Measurements from ENCODE around the gene PUDP. TPM values are rescaled to one million over a fixed set of nuclear protein-coding genes. Genes with fewer than 3 reads are reported as not detected.

Gene PUDP
- total RNA-seq, 2 donors from 2014 or later: 3.4 to 12.7 TPM

DNA sequence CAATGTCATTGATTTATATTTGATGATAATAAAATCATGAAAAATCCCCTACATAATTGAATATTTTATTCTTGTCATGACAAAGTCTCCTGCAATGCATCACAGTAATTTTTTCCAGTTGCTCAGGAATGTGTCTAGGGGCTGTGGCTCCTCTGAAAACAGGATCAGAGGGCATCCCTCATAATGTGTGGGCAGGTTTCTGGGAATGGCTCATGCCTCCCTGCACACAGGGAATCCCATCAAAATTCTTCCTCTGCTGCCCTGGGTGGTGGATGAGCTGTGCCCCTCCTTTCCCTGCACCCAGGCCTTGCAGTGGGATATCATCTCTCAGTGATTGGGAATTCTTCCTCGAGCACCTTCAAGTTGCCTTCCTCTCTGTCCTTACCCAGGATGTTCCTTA, 20.4 kb upstream of the PUDP start:
- H3K27ac ChIP-seq: no peak overlapping the region
- TF ChIP-seq, protein P1, sequence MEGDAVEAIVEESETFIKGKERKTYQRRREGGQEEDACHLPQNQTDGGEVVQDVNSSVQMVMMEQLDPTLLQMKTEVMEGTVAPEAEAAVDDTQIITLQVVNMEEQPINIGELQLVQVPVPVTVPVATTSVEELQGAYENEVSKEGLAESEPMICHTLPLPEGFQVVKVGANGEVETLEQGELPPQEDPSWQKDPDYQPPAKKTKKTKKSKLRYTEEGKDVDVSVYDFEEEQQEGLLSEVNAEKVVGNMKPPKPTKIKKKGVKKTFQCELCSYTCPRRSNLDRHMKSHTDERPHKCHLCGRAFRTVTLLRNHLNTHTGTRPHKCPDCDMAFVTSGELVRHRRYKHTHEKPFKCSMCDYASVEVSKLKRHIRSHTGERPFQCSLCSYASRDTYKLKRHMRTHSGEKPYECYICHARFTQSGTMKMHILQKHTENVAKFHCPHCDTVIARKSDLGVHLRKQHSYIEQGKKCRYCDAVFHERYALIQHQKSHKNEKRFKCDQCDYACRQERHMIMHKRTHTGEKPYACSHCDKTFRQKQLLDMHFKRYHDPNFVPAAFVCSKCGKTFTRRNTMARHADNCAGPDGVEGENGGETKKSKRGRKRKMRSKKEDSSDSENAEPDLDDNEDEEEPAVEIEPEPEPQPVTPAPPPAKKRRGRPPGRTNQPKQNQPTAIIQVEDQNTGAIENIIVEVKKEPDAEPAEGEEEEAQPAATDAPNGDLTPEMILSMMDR (IDR thresholded peaks at IDR 0.05): no peak
- ATAC-seq (ENCODE audit: insufficient number of reproducible peaks, low FRiP score, low read depth): no peak
- no peak overlapping the region for H3K4me3 ChIP-seq
- H3K9me3 ChIP-seq: no peaks in the 10 kb centered on the region
- no peak for DNase-seq (ENCODE audit: low spot score)
- H3K4me1 ChIP-seq (ENCODE audit: control insufficient read depth in 1 of 2, low read depth in 2 of 2): peaks cover 0 to 3% of the 10 kb centered on the region in 2 donors
- H3K27me3 ChIP-seq (replicated peaks; ENCODE audit: insufficient read depth): no peaks in the 10 kb centered on the region
- no peaks in the 10 kb centered on the region for H3K36me3 ChIP-seq

DNA sequence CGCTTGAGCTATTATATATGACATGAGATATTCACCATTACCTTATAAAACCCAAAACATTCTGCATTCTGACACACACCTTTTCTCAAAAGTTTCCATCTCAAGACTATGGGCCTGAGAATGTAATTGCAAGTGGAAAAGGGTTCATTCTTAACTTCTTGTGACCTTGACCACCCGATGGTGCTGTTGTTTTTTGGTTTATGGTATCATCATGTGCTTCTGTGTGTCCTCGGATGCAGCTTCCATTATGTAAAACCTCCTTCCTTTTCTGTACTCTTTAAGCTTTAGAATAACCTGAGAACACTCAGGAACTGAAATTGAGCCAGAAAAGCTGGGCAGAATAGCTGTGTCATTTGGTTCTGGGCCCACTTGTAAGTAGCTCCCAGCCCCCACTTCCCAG, 16.2 kb upstream of the PUDP start:
- no peak for ATAC-seq (ENCODE audit: insufficient number of reproducible peaks, low FRiP score, low read depth)
- Histone ChIP-seq H3K27ac (no peak overlapping the region), H3K4me1 (ENCODE audit: control insufficient read depth in 1 of 2, low read depth in 2 of 2) (peaks cover 0 to 7% of the 10 kb centered on the region in 2 donors), H3K27me3 (replicated peaks; ENCODE audit: insufficient read depth) (no peaks in the 10 kb centered on the region), H3K36me3 (no peaks in the 10 kb centered on the region), H3K4me3 (no peak overlapping the region), H3K9me3 (no peaks in the 10 kb centered on the region)
- TF ChIP-seq, protein P1 (IDR thresholded peaks at IDR 0.05): no peak
- no peak for DNase-seq (ENCODE audit: low spot score)

DNA sequence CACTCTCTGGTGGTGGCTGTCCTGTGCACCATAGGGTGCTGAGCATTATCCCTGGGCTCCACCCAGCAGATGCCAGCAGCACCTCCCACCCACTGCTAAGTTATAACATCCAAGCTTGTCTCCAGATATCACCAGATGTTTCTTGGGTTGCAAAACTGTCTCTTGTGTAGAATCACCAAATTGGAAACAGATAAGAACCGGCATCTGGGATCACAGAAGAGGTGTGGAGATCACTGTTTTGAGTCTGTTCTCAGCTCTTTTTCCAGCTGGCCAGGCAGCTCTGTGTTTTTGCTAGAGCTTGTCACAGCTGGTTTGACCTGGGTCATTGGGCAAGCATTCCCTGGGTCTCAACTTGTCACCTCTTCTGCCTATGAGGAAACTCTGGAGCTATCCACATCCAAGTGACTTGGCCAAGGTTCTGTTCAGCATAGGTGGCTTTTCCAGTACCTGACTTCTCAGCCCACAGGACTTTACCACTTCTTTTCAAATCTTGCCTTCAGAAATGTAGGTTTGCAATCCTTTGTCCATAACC, 15.3 kb upstream of the PUDP start:
- DNase-seq (ENCODE audit: low spot score): no peak
- TF ChIP-seq, protein P1 (IDR thresholded peaks at IDR 0.05): no peak
- Histone ChIP-seq H3K27ac (no peak overlapping the region), H3K36me3 (no peaks in the 10 kb centered on the region), H3K27me3 (replicated peaks; ENCODE audit: insufficient read depth) (no peaks in the 10 kb centered on the region), H3K9me3 (no peaks in the 10 kb centered on the region), H3K4me1 (ENCODE audit: control insufficient read depth in 1 of 2, low read depth in 2 of 2) (peaks cover 0 to 7% of the 10 kb centered on the region in 2 donors), H3K4me3 (no peak overlapping the region)
- no peak for ATAC-seq (ENCODE audit: insufficient number of reproducible peaks, low FRiP score, low read depth)

DNA sequence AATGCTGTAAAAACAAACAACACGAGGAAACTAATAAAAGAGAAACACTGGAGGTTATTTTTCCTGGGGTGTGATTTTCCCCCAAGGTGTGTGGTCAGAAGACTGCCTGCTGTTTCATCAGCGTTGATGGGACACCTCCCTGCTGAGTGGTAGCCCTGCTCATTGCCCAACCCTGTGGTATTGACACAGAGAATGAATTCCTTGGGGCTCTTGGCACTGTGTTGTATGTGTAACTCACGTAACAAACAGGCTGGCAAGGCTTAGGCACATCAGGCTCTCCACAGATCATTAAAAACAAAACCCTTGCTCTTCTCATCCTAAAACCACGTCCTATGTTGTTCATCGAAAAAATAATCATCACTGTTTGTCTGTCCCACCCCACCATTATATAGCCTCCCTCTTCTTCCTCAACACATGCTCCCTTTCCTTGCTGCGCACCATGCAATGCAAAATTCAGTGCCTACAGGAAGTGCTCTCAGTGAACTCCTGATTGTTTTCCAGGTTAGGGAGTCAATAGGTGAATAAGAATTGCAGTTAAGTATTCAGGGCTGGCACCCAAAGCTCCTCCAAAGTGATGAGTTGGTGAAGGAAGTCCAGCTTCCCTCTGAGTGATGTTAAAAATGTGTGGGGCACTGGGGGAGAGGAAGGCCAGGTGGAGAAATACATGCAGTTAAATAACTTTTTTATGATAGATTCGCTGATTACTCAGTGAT, 11.4 kb upstream of the PUDP start:
- no peaks in the 10 kb centered on the region for H3K27me3 ChIP-seq (replicated peaks; ENCODE audit: insufficient read depth)
- peaks cover 0 to 7% of the 10 kb centered on the region in 2 donors for H3K4me1 ChIP-seq (ENCODE audit: control insufficient read depth in 1 of 2, low read depth in 2 of 2)
- TF ChIP-seq, protein P1 (IDR thresholded peaks at IDR 0.05): no peak
- H3K9me3 ChIP-seq: no peaks in the 10 kb centered on the region
- DNase-seq (ENCODE audit: low spot score) (no peak), ATAC-seq (ENCODE audit: insufficient number of reproducible peaks, low FRiP score, low read depth) (no peak)
- no peaks in the 10 kb centered on the region for H3K36me3 ChIP-seq
- H3K4me3 ChIP-seq: no peak overlapping the region
- no peak overlapping the region for H3K27ac ChIP-seq

DNA sequence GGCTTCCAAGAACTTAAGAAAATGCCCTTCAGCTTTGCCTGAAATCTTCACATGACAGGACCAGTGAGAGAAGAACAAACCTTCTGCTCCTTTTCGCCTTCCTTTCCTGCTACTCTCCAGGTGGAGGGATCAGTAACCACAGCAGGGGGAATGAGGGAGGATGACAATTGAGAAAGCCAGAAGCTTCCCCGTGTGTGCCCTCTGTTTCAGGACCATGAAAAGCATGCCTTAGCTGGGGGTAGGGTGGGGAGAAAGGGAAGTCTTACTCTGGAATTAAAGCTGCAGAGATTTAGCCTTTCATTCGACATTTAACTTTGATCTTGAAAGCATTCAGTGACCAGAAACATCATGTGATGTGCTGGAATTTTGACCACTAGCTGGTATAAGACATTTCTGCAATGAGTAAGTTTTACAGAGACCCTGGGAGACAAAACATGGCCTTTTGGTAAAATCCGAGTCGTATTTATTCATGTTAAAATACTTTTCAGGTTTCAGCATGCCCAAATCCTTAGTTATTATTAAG, 10.6 kb upstream of the PUDP start:
- Histone ChIP-seq H3K27ac (no peak overlapping the region), H3K27me3 (replicated peaks; ENCODE audit: insufficient read depth) (no peaks in the 10 kb centered on the region), H3K4me1 (ENCODE audit: control insufficient read depth in 1 of 2, low read depth in 2 of 2) (peaks cover 0 to 6% of the 10 kb centered on the region in 2 donors), H3K36me3 (no peaks in the 10 kb centered on the region), H3K4me3 (no peak overlapping the region), H3K9me3 (no peaks in the 10 kb centered on the region)
- no peak for DNase-seq (ENCODE audit: low spot score)
- TF ChIP-seq, protein P1 (IDR thresholded peaks at IDR 0.05): no peak
- no peak for ATAC-seq (ENCODE audit: insufficient number of reproducible peaks, low FRiP score, low read depth)

Measured in thoracic aorta (tissue), 2 donors.